Endothelial cell of umbilical vein (primary cell): ENCODE results near the gene ENTPD6. TPM values are rescaled to one million over a fixed set of nuclear protein-coding genes. Genes with fewer than 3 reads are reported as not detected.

Experiments used
- BruUV-seq: library from RNA; stranded (reverse); fragments of 400-500 nt; replicated peaks from 2 replicates; lab custom pipeline; 2021; lab: Mats Ljungman, UMichigan
- CTCF ChIA-PET: fragments of 300-600, 350-600 bp; sonication (Branson Sonifier 250); formaldehyde crosslinking; loops from one replicate; lab custom pipeline; 2021; ENCODE audit warnings: antibody characterized with exemption, inconsistent platforms; lab: Charles Lee
- POLR2A ChIA-PET: fragments of 300-600, 350-600 bp; sonication (Branson Sonifier 250); formaldehyde crosslinking; loops from one replicate; lab custom pipeline; 2021; ENCODE audit warnings: antibody characterized with exemption, inconsistent platforms; lab: Charles Lee
- DNase-seq: peaks from one replicate; pipeline ENCODE4 v3.0.0-alpha.2; 2011; ENCODE audit warnings: low read depth, low spot score
- FAIRE-seq: peaks from 2 replicates; lab custom pipeline; 2011; peaks lifted over from hg19 to GRCh38; lab: Jason Lieb, UNC
- H2AFZ ChIP-seq: 2 replicates; pipeline ENCODE4 v1.6.0; 2012; ENCODE audit warnings: low read depth, low read length, control low read depth, inconsistent platforms
- H3K27ac ChIP-seq: 2 replicates; pipeline ENCODE4 v1.5.1; 2011; ENCODE audit warnings: low read depth, mild to moderate bottlenecking, control low read depth, low read length, moderate library complexity; ENCODE audit not compliant: insufficient read depth
- H3K27me3 ChIP-seq, 2 experiments: 2 replicates each; pipeline versions ENCODE4 v1.6.0 to v1.6.1; 2011; ENCODE audit warnings: low read length in 2 of 2, mixed read lengths in 1 of 2; ENCODE audit not compliant: control insufficient read depth in 2 of 2, insufficient read depth in 2 of 2
- H3K36me3 ChIP-seq, 2 experiments: 2 replicates in 1 of 2; 3 replicates in 1 of 2; pipeline ENCODE4 v1.5.1; 2011; ENCODE audit warnings: low read length in 2 of 2, mild to moderate bottlenecking in 1 of 2, moderate library complexity in 1 of 2; ENCODE audit not compliant: control insufficient read depth in 2 of 2, insufficient read depth in 2 of 2; ENCODE audit errors: extremely low read depth in 1 of 2
- H3K4me1 ChIP-seq: 3 replicates; pipeline ENCODE4 v1.5.1; 2011; ENCODE audit warnings: mild to moderate bottlenecking, low read length; ENCODE audit not compliant: control insufficient read depth, insufficient read depth; ENCODE audit errors: extremely low read depth
- H3K4me2 ChIP-seq: 2 replicates; pipeline ENCODE4 v1.6.1; 2011; ENCODE audit warnings: low read length, control low read depth, mixed read lengths; ENCODE audit not compliant: insufficient read depth
- H3K4me3 ChIP-seq, 3 experiments: fragments of 200-600 bp in 1 of 3; sonication (generic), shearing (Covaris generic) in 1 of 3; replicated peaks in 1 of 3; 2 replicates each; pipeline ENCODE4 v1.5.1; 2011 to 2016; ENCODE audit warnings: control low read depth in 3 of 3, low read length in 3 of 3, mild to moderate bottlenecking in 2 of 3, inconsistent platforms in 1 of 3, low read depth in 1 of 3, moderate library complexity in 1 of 3; ENCODE audit not compliant: insufficient read depth in 1 of 3
- H3K79me2 ChIP-seq: 2 replicates; pipeline ENCODE4 v1.6.0; 2012; ENCODE audit warnings: low read length, inconsistent platforms; ENCODE audit not compliant: control insufficient read depth, insufficient read depth
- H3K9ac ChIP-seq: replicated peaks from 2 replicates; pipeline ENCODE3; 2011; ENCODE audit warnings: low read length, control low read depth; ENCODE audit not compliant: insufficient read depth; ENCODE audit errors: extremely low read depth
- H3K9me1 ChIP-seq: replicated peaks from 3 replicates; pipeline ENCODE4 v1.6.0; 2011; ENCODE audit warnings: mild to moderate bottlenecking, low read length; ENCODE audit not compliant: control insufficient read depth, insufficient read depth; ENCODE audit errors: extremely low read depth
- H3K9me3 ChIP-seq: replicated peaks from 2 replicates; pipeline ENCODE4 v1.5.1; 2012; ENCODE audit warnings: low read length, inconsistent platforms; ENCODE audit not compliant: control insufficient read depth, insufficient read depth
- H4K20me1 ChIP-seq: replicated peaks from 2 replicates; pipeline ENCODE3; 2011; ENCODE audit warnings: mild to moderate bottlenecking, low read length; ENCODE audit not compliant: control insufficient read depth, insufficient read depth; ENCODE audit errors: extremely low read depth
- EZH2 ChIP-seq: IDR thresholded peaks from 2 replicates; pipeline ENCODE4 v1.6.1; 2012; ENCODE audit warnings: borderline replicate concordance, low read depth, mild to moderate bottlenecking, moderate library complexity, low read length, inconsistent platforms; ENCODE audit not compliant: severe bottlenecking
- FOS ChIP-seq: IDR thresholded peaks from 2 replicates; pipeline ENCODE4 v1.6.1; 2011; ENCODE audit warnings: mild to moderate bottlenecking, low read length, moderate library complexity, borderline replicate concordance; ENCODE audit not compliant: insufficient read depth
- GATA2 ChIP-seq: IDR thresholded peaks from 2 replicates; pipeline ENCODE4 v1.7.0; 2011; ENCODE audit warnings: low read depth, mild to moderate bottlenecking, moderate library complexity, mixed read lengths, low read length; ENCODE audit not compliant: insufficient read length, insufficient read depth
- MAX ChIP-seq: IDR thresholded peaks from 2 replicates; pipeline ENCODE4 v1.6.1; 2011; ENCODE audit not compliant: insufficient read depth, insufficient read length
- MYC ChIP-seq: IDR thresholded peaks from one replicate; pipeline ENCODE4 v1.6.1; 2011; ENCODE audit warnings: mild to moderate bottlenecking, low read depth, low read length
- POLR2AphosphoS5 ChIP-seq: IDR thresholded peaks from 2 replicates; pipeline ENCODE4 v1.6.1; 2012; ENCODE audit warnings: low read depth, mild to moderate bottlenecking, control low read depth, low read length, moderate library complexity; ENCODE audit not compliant: insufficient read depth
- dilution Hi-C: fragments of 300-500 bp; cut with MboI; formaldehyde crosslinking; loops from one replicate; pipeline ENCODE4 v1.15.0; 2019; ENCODE audit warnings: low sequenced_read_pairs; ENCODE audit not compliant: extremely low pct_ligation_motif_present
- intact Hi-C: fragments of 100-400 bp; cut with micrococcal nuclease; formaldehyde crosslinking; loops from one replicate; pipeline ENCODE4 v1.10.0; 2022
- polyA plus RNA-seq, 4 experiments: library from polyadenylated mRNA; depleted of rRNA in 3 of 4; stranded (reverse) in 3 of 4; unstranded in 1 of 4; fragments of >200 nt; gene quantifications; 2 replicates each; pipeline versions ENCODE4 v1.2.1 to v1.2.3, GENCODE V29; 2011 to 2012; ENCODE audit warnings: missing spikeins in 1 of 4
- total RNA-seq: library from RNA; stranded (reverse); gene quantifications from 2 replicates; pipeline ENCODE4 v1.2.3, GENCODE V29; 2021

Gene ENTPD6
- total and polyA plus RNA-seq, 2 donors (not counting 3 experiments of a cell fraction or from before 2014, with no cell fraction given) = 51.2 to 86.3 TPM

DNA sequence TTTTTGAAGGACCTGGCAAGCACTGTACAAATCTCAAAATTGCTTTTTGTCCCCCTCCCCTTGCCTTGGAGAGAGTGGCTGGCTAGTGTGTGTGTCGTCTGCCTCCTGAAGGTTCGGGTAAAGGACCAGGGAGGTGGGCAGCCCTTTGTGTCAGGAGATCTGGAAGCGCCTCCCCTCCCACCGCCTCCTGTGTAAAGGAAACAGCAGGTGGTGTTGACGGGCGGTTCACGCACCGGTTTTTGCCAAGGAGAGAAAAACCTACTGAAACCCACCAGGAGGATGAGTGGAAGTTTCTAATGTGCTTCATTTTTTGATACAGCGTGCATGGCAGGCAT lies 1.2 kb downstream of the ENTPD6 start:
- Histone ChIP-seq H3K27ac (no peak overlapping the region), H3K79me2 (peaks cover 33% of the 10 kb centered on the region), H3K4me3 (no peak overlapping the region), H3K9me3 (no peaks in the 10 kb centered on the region), H3K4me2 (peak overlapping the region; percentile 59), H2AFZ (no peak overlapping the region), H3K4me1 (peaks cover 5% of the 10 kb centered on the region), H3K9ac (no peak overlapping the region), H3K27me3 (peaks cover 0 to 2% of the 10 kb centered on the region in 2 experiments), H3K36me3 (no peaks in the 10 kb centered on the region), H3K9me1 (no peaks in the 10 kb centered on the region), H4K20me1 (peaks cover 2% of the 10 kb centered on the region)
- BruUV-seq = no TSS peak
- no peak for TF ChIP-seq GATA2
- no peak for TF ChIP-seq MAX
- no peak for TF ChIP-seq EZH2
- no peak for DNase-seq
- dilution Hi-C loops = no loop called here
- intact Hi-C loops = no loop called here
- FAIRE-seq = no peak
- ChIA-PET CTCF (interaction anchor here (0.6 to 1.8 kb wide), 3 partner anchors 26 to 203 kb away, joined by 3 to 7 read pairs (median 3); no protein-coding TSS in a partner anchor), POLR2A (no interaction called here)

GRCh38 chr20:25197183-25197869 lies 1.8 kb downstream of the ENTPD6 start:
- no peak overlapping the region for H3K4me3 ChIP-seq
- peaks cover 33% of the 10 kb centered on the region for H3K79me2 ChIP-seq
- no peak for FAIRE-seq
- TSS peak; percentile 17 for BruUV-seq
- no peaks in the 10 kb centered on the region for H3K36me3 ChIP-seq
- H3K9me3 ChIP-seq = no peaks in the 10 kb centered on the region
- H4K20me1 ChIP-seq = peaks cover 2% of the 10 kb centered on the region
- H3K4me1 ChIP-seq = peaks cover 5% of the 10 kb centered on the region
- intact Hi-C loops = no loop called here
- no peak overlapping the region for H3K9ac ChIP-seq
- POLR2A ChIA-PET = no interaction called here
- TF ChIP-seq FOS (no peak), MYC (no peak), POLR2AphosphoS5 (no peak), GATA2 (no peak)
- CTCF ChIA-PET = no interaction called here
- no peak for DNase-seq
- no peaks in the 10 kb centered on the region for H3K27me3 ChIP-seq
- no peak overlapping the region for H2AFZ ChIP-seq
- no peak overlapping the region for H3K27ac ChIP-seq
- no peak overlapping the region for H3K4me2 ChIP-seq
- dilution Hi-C loops = no loop called here
- no peaks in the 10 kb centered on the region for H3K9me1 ChIP-seq
